C4-2B (cell line): ENCODE results near the gene GDF10.

ENCODE experiments used
- CTCF ChIP-seq: fragments of 450-650 bp; conservative IDR thresholded peaks from 2 replicates; pipeline ENCODE4 v1.5.1; 2017; ENCODE audit warnings: mild to moderate bottlenecking
- ZFX ChIP-seq: fragments of 450-650 bp; IDR thresholded peaks from 2 replicates; pipeline ENCODE4 v1.6.1; 2017

- TF ChIP-seq CTCF: no peak
- TF ChIP-seq ZFX: no peak
Observed at GRCh38 chr10:47354165-47354564, 54.2 kb downstream of the GDF10 start.
